K562 (cell line): Measurements from ENCODE around the gene TMEM101. TPM values are rescaled to one million over a fixed set of nuclear protein-coding genes. Genes with fewer than 3 reads are reported as not detected.

Experiments
- ATAC-seq: fragments of 200-7000 bp; cut with Tn5 transposase; 3 replicates; pipeline ENCODE4 v1.9.1; 2020; ENCODE audit warnings: moderate library complexity
- BruUV-seq: library from RNA; stranded (reverse); fragments of 400-500 nt; replicated peaks from 2 replicates; lab custom pipeline; 2021; lab: Mats Ljungman, UMichigan
- CTCF ChIA-PET: fragments of 300-600 bp; formaldehyde crosslinking; extraction: SDS; loops from one replicate; lab custom pipeline; 2021; ENCODE audit warnings: low intra/inter-chr PET ratio; lab: Yijun Ruan, JAX
- POLR2A ChIA-PET: fragments of 300-600, 350-650 bp; sonication (Branson Sonifier 250); formaldehyde crosslinking; extraction: SDS; loops from one replicate; lab custom pipeline; 2021; ENCODE audit warnings: antibody characterized with exemption, inconsistent platforms; lab: Yijun Ruan, JAX
- DNase-seq, 4 experiments: peaks; one replicate each; pipeline versions ENCODE4 v3.0.0 to v3.0.0-alpha.2; 2011 to 2018; ENCODE audit warnings: low spot score in 3 of 4, mixed read lengths in 3 of 4; ENCODE audit errors: extremely low read depth in 1 of 4
- FAIRE-seq: peaks from 2 replicates; lab custom pipeline; 2011; peaks lifted over from hg19 to GRCh38; lab: Jason Lieb, UNC
- H2AFZ ChIP-seq: 2 replicates; pipeline ENCODE4 v1.6.0; 2011; ENCODE audit warnings: low read depth, low read length, control low read depth, inconsistent platforms
- H3K27ac ChIP-seq: fragments of 200-600 bp; 3 replicates; pipeline ENCODE4 v1.8.0; 2011; ENCODE audit warnings: low read depth, mild to moderate bottlenecking, control low read depth, inconsistent platforms, low read length, moderate library complexity, mixed read lengths; ENCODE audit errors: extremely low read depth
- H3K27me3 ChIP-seq, 2 experiments: fragments of 300-600 bp in 1 of 2; 2 replicates in 1 of 2; 3 replicates in 1 of 2; pipeline versions ENCODE4 v1.6.0 to v1.8.0; 2011; ENCODE audit warnings: inconsistent platforms in 2 of 2, low read length in 2 of 2, mild to moderate bottlenecking in 1 of 2, mixed read lengths in 1 of 2, moderate library complexity in 1 of 2; ENCODE audit not compliant: control insufficient read depth in 2 of 2, insufficient read depth in 2 of 2
- H3K36me3 ChIP-seq: fragments of 300-600 bp; 3 replicates; pipeline ENCODE4 v1.8.0; 2011; ENCODE audit warnings: mild to moderate bottlenecking, low read length, inconsistent platforms; ENCODE audit not compliant: control insufficient read depth, insufficient read depth
- H3K4me1 ChIP-seq, 2 experiments: fragments of 200-600 bp in 1 of 2; replicated peaks in 1 of 2; 2 replicates in 1 of 2; 3 replicates in 1 of 2; pipeline versions ENCODE4 v1.5.1 to v1.8.0; 2011; ENCODE audit warnings: inconsistent platforms in 2 of 2, low read length in 2 of 2, mild to moderate bottlenecking in 1 of 2, mixed read lengths in 1 of 2, moderate library complexity in 1 of 2; ENCODE audit not compliant: control insufficient read depth in 2 of 2, insufficient read depth in 2 of 2
- H3K4me2 ChIP-seq: 2 replicates; pipeline ENCODE4 v1.6.1; 2011; ENCODE audit warnings: low read length, control low read depth, inconsistent platforms, mixed read lengths; ENCODE audit not compliant: insufficient read depth
- H3K4me3 ChIP-seq: fragments of 200-600 bp; sonication (generic), shearing (Covaris generic); 2 replicates; pipeline ENCODE4 v1.5.1; 2016; ENCODE audit warnings: control low read depth, inconsistent platforms
- H3K79me2 ChIP-seq: fragments of 200-600 bp; 3 replicates; pipeline ENCODE4 v1.8.0; 2011; ENCODE audit warnings: low read length, inconsistent platforms; ENCODE audit not compliant: control insufficient read depth, insufficient read depth
- H3K9ac ChIP-seq, 2 experiments: 2 replicates each; pipeline versions ENCODE4 v1.6.0 to v1.6.1; 2011; ENCODE audit warnings: low read depth in 2 of 2, low read length in 2 of 2, control low read depth in 1 of 2, inconsistent platforms in 1 of 2, mild to moderate bottlenecking in 1 of 2, mixed read lengths in 1 of 2; ENCODE audit not compliant: insufficient read depth in 1 of 2
- H3K9me1 ChIP-seq: one replicate; pipeline ENCODE4 v1.6.0; 2011; ENCODE audit warnings: inconsistent platforms, mild to moderate bottlenecking, low read length, moderate library complexity; ENCODE audit not compliant: control insufficient read depth, insufficient read depth
- H3K9me3 ChIP-seq: replicated peaks from 2 replicates; pipeline ENCODE4 v1.5.1; 2011; ENCODE audit warnings: low read depth, low read length, inconsistent platforms; ENCODE audit not compliant: control insufficient read depth, insufficient read depth
- H4K20me1 ChIP-seq: replicated peaks from 2 replicates; pipeline ENCODE4 v1.6.1; 2011; ENCODE audit warnings: low read length, inconsistent platforms, mixed read lengths; ENCODE audit not compliant: control insufficient read depth, insufficient read depth
- ASH1L ChIP-seq: fragments of 450-650 bp; IDR thresholded peaks from 2 replicates; pipeline ENCODE4 v1.6.1; 2018; ENCODE audit warnings: borderline replicate concordance, mild to moderate bottlenecking, low read depth; ENCODE audit not compliant: partially characterized antibody
- CBFA2T3 ChIP-seq: fragments of 450-650 bp; IDR thresholded peaks from 2 replicates; pipeline ENCODE4 v1.6.1; 2017
- CHD7 ChIP-seq: fragments of 200-600 bp; sonication (generic); IDR thresholded peaks from one replicate; pipeline ENCODE4 v1.6.1; 2012; ENCODE audit warnings: mild to moderate bottlenecking, low read depth, low read length, inconsistent platforms
- COPS2 ChIP-seq: fragments of 450-650 bp; conservative IDR thresholded peaks from 2 replicates; pipeline ENCODE4 v1.6.1; 2016; ENCODE audit warnings: mild to moderate bottlenecking, moderate library complexity
- HBP1 ChIP-seq: fragments of 450-650 bp; formaldehyde crosslinking; IDR thresholded peaks from 2 replicates; pipeline ENCODE4 v1.4.0; 2022; ENCODE audit warnings: missing genetic modification characterization
- LCOR ChIP-seq: sonication (generic); formaldehyde crosslinking; IDR thresholded peaks from 2 replicates; pipeline ENCODE4 v1.8.0; 2022; ENCODE audit warnings: mild to moderate bottlenecking, missing genetic modification reagents
- NCOR1 ChIP-seq: fragments of 450-650 bp; IDR thresholded peaks from 2 replicates; pipeline ENCODE4 v1.6.1; 2016; ENCODE audit warnings: mild to moderate bottlenecking, moderate library complexity
- SMC3 ChIP-seq: conservative IDR thresholded peaks from 2 replicates; pipeline ENCODE4 v1.6.1; 2011; ENCODE audit warnings: low read depth, low read length, improper control_type of control experiment; ENCODE audit not compliant: insufficient read depth
- SREBF1 ChIP-seq: fragments of 150-350 bp; IDR thresholded peaks from 2 replicates; pipeline ENCODE4 v1.6.1; 2014; ENCODE audit warnings: antibody characterized with exemption, low read depth, low read length, borderline replicate concordance
- XRCC5 ChIP-seq: fragments of 200-400 bp; formaldehyde crosslinking; IDR thresholded peaks from 2 replicates; pipeline ENCODE4 v1.6.1; 2017; ENCODE audit warnings: low read depth, mild to moderate bottlenecking, low read length
- WGBS: fragments of 100-300 bp; shearing (Covaris generic); methylation state at CpG from one replicate; pipeline ENCODE4 v1.1.6; 2016; ENCODE audit warnings: low coverage, mixed read lengths; ENCODE audit not compliant: insufficient coverage; ENCODE audit errors: missing lambda C conversion rate; 5-methylcytosine and 5-hydroxymethylcytosine counted together
- in situ Hi-C: fragments of 300-500 bp; cut with MboI; formaldehyde crosslinking; loops from 4 replicates; pipeline ENCODE4 v1.15.0; 2018; ENCODE audit warnings: inconsistent platforms, mixed read lengths
- intact Hi-C: fragments of 100-400 bp; cut with micrococcal nuclease; formaldehyde crosslinking; loops from 2 replicates; pipeline ENCODE4 v1.14.2; 2022
- polyA plus RNA-seq, 8 experiments: library from polyadenylated mRNA; depleted of rRNA in 4 of 8; stranded (reverse) in 5 of 8; unstranded in 3 of 8; fragments of >200 nt; fragmentation: Nextera tagmentation in 2 of 8; fragmentation: Illumina TruSeq in 1 of 8; extraction: Ambion mirVana in 2 of 8; extraction: Trizol in 1 of 8; gene quantifications; 2 replicates each; pipeline versions ENCODE4 v1.2.1 to v1.2.3, GENCODE V29; 2011 to 2014; ENCODE audit warnings: inconsistent platforms in 1 of 8, missing spikeins in 1 of 8
- total RNA-seq, 7 experiments: library from RNA; depleted of rRNA in 6 of 7; stranded (reverse); fragments of >200 nt in 6 of 7; fragmentation: Illumina TruSeq in 2 of 7; extraction: Trizol in 2 of 7; gene quantifications; 2 replicates each; pipeline versions ENCODE4 v1.2.1 to v1.2.3, GENCODE V29; 2011 to 2021; ENCODE audit warnings: low replicate concordance in 1 of 7

Gene TMEM101
- total and polyA plus RNA-seq, 9 of the 15 experiments (the other 6 are each of a cell fraction or from before 2014, with no cell fraction given), result 21.2 to 110 (median 37.8) TPM

- H4K20me1 ChIP-seq, result no peaks in the 10 kb centered on the region
- 36% methylated on average over 6 of the region's 6 CpGs for WGBS
- FAIRE-seq (no peak), DNase-seq (no peak), ATAC-seq (no peak)
- no peaks in the 10 kb centered on the region; a peak in 1 of 5 replicates for H3K27me3 ChIP-seq
- H3K4me1 ChIP-seq, result peaks cover 5 to 20% of the 10 kb centered on the region in 2 experiments; a peak in 3 of 5 replicates
- no peak overlapping the region for H3K4me2 ChIP-seq
- no peaks in the 10 kb centered on the region for H3K36me3 ChIP-seq
- POLR2A ChIA-PET, result interaction anchor here (1.2 kb wide), 1 partner anchor 13 kb away, joined by 3 read pairs; no protein-coding TSS in a partner anchor
- CTCF ChIA-PET, result no interaction called here
- in situ Hi-C loops, result no loop called here
- no peak overlapping the region for H3K9ac ChIP-seq
- no TSS peak for BruUV-seq
- no peaks in the 10 kb centered on the region for H3K9me3 ChIP-seq
- H3K79me2 ChIP-seq, result no peaks in the 10 kb centered on the region
- no peak overlapping the region for H3K27ac ChIP-seq
- H3K4me3 ChIP-seq, result no peak overlapping the region
- H3K9me1 ChIP-seq, result no peaks in the 10 kb centered on the region
- intact Hi-C loops, result no loop called here
- H2AFZ ChIP-seq, result no peak overlapping the region
- TF ChIP-seq HBP1 (CRISPR knock-in tag), result no peak
- no peak for TF ChIP-seq CBFA2T3
- TF ChIP-seq ASH1L, result no peak
- TF ChIP-seq COPS2, result no peak
- no peak for TF ChIP-seq CHD7
- TF ChIP-seq XRCC5, result no peak
- no peak for TF ChIP-seq NCOR1
- TF ChIP-seq SREBF1, result no peak
- TF ChIP-seq LCOR (CRISPR knock-in tag), result no peak
- no peak for TF ChIP-seq SMC3
Observed at GRCh38 chr17:44000871-44001460, 13.8 kb downstream of the TMEM101 start.
